Measurements from ENCODE around the gene NCOA1.

The NCOA1 gene

DNA sequence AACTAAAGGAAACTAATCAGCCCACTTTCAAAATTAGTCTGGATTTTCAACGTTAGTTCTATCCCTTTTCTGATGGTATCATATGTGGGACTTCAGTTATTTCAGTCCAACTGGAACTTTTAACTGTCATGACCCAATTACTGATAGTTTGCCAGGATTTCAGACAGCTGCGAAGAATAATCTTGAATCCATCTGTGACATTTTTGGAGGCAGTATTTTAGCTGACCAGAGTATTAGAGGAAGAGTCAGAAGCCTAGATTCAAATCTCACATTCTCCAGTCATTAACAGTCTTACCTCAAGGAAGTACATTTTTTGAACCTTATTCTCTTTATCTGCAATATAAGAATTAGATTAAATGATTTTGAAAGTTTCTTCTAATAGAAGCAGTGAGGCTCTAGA is 220.8 kb downstream of the NCOA1 start:
- DNase-seq, result no peak

GRCh38 chr2:24712296-24712695 is 221.2 kb downstream of the NCOA1 start:
- DNase-seq, result no peak

- no peak for DNase-seq
These were observed 226.4 kb downstream of the NCOA1 start for GRCh38 chr2:24717263-24717951.

DNA sequence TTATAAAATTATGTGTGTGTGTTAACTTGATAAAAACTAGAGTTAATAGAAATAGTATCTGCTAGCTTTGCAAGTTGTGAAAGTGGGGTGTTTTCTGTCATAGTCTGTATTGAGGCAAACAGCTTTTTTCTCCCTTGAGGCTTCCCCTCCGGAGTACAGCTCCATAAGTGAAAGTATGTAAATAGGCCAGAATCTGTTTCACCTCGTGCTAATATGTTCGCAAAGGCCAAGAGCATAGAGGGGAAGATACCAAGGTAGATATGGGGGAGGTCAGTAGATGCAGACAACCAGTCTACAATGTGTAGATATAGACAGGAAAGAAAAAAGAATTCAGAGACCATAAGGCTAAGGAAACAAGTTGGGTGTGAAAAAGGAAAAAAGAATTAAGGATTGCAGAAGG is 229.3 kb downstream of the NCOA1 start:
- no peak for DNase-seq

GRCh38 chr2:24721470-24721869 is 230.4 kb downstream of the NCOA1 start:
- DNase-seq, result no peak

GRCh38 chr2:24722141-24722790 is 231.2 kb downstream of the NCOA1 start:
- DNase-seq, result no peak

GRCh38 chr2:24723191-24723590 is 232.1 kb downstream of the NCOA1 start:
- no peak for DNase-seq

DNA sequence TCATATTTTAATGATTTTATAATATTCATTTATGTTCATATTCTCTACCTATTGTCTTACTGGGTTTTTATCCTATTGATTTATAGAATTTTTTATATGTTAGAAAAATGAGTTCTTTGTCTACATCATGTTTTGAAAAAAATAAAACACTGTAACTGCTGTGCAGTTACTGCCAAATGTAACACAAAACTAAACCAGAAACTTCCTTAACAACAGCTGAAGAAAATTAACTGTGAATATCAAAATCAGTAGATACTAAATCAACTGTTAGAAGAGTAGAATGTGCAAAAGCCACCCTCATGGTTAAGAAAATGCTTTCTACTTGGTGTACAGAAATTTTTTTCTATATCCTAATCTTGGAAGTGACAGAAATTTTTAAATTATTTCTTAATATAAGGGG is 232.6 kb downstream of the NCOA1 start:
- DNase-seq, result no peak

GRCh38 chr2:24724111-24724775 is 233.2 kb downstream of the NCOA1 start:
- DNase-seq, result no peak

- no peak for DNase-seq
These were observed 234.9 kb downstream of the NCOA1 start for GRCh38 chr2:24725956-24726355.

DNA sequence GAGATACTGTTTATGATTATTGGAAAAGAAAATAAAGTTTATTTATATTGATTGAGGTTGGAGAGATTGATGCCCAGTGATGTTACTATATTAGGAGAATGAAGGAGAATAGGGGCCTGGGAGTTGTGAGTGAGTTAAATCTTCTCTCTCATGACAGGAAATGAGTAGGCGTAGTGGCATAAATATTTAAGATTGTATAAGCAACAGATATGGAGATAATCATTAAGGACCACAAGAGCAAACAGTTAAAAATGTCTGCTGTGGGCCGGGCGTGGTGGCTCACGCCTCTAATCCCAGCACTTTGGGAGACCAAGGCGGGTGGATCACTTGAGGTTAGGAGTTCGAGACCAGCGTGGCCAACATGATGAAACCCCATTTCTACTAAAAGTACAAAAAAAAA is 239.4 kb downstream of the NCOA1 start:
- no peak for DNase-seq

DNA sequence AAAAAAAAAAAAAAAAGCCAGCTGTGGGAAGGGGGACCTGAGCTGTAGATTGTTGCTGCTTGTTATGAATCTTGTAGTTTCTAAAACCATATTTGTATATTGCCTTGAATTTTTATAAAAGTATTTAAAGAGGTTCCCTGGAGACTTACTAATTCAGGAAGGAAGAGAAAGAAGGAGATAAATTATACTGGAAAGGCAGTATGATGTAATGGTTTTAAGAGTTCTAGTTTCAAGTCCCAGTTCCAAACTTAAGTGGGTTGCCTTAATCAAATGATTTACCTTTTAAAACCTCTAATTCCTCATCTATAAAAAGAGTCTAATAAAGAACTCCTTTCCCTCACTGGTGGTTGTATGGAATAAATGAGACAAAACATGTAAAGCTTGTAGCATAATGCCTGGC is 240.0 kb downstream of the NCOA1 start:
- DNase-seq, result no peak

- DNase-seq, result no peak
These were observed 240.9 kb downstream of the NCOA1 start for GRCh38 chr2:24731923-24732322.

DNA sequence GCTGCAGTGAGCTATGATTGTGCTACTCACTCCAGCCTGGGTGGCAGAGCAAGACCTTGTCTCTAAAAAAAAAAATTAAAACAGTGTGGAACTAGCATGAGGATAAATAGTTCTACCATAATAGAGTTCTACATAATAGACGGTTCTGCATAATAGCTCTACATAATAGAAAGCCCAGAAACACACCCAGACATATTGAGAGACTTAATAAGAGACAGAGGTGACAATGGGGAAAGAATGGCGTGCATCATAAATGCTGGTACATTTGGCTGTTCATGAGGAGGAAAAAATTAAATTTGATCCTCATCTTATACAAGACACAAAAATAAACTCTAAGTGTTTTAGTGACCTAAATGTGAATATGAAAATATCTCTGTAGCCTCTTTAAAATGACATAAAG is 243.7 kb downstream of the NCOA1 start:
- no peak for DNase-seq

GRCh38 chr2:24739354-24740025 is 248.4 kb downstream of the NCOA1 start:
- no peak for DNase-seq

- no peak for DNase-seq
These were observed 249.1 kb downstream of the NCOA1 start for GRCh38 chr2:24740142-24740541.

GRCh38 chr2:24742730-24743129 is 251.7 kb downstream of the NCOA1 start:
- DNase-seq, result no peak

DNA sequence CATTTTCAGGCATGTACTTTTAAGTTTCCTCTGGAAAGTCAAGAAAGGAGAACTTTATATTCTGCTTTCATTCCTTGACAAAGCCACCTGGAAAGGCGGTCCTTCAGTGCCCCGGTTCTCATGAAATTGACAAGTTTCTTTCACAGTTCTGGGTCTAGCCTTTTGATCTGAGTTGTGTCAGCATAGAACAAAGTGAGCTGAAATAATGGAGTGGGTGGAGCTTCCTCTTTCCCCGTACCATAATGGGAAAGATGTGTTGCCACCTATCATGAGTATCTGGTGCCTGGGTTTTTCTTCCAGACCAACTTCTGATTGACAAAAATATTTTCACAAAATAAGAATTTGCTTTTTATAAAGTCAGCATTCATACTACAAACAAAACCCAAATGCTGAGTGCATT is 252.9 kb downstream of the NCOA1 start:
- DNase-seq, result no peak

GRCh38 chr2:24744356-24744755 is 253.3 kb downstream of the NCOA1 start:
- DNase-seq, result no peak

GRCh38 chr2:24745825-24746224 is 254.8 kb downstream of the NCOA1 start:
- DNase-seq, result no peak

GRCh38 chr2:24747299-24747698 is 256.2 kb downstream of the NCOA1 start:
- no peak for DNase-seq

- DNase-seq, result no peak
These were observed 258.1 kb downstream of the NCOA1 start for GRCh38 chr2:24749069-24749691.

- no peak for DNase-seq
These were observed 264.1 kb downstream of the NCOA1 start for GRCh38 chr2:24754985-24755705.
